ENCODE measurements around the gene RAB4A.

GRCh38 chr1:229280921-229281320 lies 10.0 kb downstream of the RAB4A start:
- TF ChIP-seq, protein P1, sequence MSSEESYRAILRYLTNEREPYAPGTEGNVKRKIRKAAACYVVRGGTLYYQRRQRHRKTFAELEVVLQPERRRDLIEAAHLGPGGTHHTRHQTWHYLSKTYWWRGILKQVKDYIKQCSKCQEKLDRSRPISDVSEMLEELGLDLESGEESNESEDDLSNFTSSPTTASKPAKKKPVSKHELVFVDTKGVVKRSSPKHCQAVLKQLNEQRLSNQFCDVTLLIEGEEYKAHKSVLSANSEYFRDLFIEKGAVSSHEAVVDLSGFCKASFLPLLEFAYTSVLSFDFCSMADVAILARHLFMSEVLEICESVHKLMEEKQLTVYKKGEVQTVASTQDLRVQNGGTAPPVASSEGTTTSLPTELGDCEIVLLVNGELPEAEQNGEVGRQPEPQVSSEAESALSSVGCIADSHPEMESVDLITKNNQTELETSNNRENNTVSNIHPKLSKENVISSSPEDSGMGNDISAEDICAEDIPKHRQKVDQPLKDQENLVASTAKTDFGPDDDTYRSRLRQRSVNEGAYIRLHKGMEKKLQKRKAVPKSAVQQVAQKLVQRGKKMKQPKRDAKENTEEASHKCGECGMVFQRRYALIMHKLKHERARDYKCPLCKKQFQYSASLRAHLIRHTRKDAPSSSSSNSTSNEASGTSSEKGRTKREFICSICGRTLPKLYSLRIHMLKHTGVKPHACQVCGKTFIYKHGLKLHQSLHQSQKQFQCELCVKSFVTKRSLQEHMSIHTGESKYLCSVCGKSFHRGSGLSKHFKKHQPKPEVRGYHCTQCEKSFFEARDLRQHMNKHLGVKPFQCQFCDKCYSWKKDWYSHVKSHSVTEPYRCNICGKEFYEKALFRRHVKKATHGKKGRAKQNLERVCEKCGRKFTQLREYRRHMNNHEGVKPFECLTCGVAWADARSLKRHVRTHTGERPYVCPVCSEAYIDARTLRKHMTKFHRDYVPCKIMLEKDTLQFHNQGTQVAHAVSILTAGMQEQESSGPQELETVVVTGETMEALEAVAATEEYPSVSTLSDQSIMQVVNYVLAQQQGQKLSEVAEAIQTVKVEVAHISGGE (CRISPR knock-in tag; IDR thresholded peaks at IDR 0.05), result no peak
- TF ChIP-seq POLR2A (conservative IDR thresholded peaks at IDR 0.05) (no peak), NFIC (IDR thresholded peaks at IDR 0.05) (no peak)
